HG02840 (cell line): ENCODE data around the gene HERPUD1.
A peak's percentile ranks its signal among the peaks of the same experiment; 100 is the strongest.

ENCODE experiments used
- ATAC-seq: cut with Tn5 transposase; IDR thresholded peaks from one replicate; pipeline ENCODE4 v1.9.1; 2021; ENCODE audit warnings: mild to moderate bottlenecking, moderate library complexity, moderate number of reproducible peaks; ENCODE audit not compliant: unreplicated experiment, low FRiP score

Gene HERPUD1

DNA sequence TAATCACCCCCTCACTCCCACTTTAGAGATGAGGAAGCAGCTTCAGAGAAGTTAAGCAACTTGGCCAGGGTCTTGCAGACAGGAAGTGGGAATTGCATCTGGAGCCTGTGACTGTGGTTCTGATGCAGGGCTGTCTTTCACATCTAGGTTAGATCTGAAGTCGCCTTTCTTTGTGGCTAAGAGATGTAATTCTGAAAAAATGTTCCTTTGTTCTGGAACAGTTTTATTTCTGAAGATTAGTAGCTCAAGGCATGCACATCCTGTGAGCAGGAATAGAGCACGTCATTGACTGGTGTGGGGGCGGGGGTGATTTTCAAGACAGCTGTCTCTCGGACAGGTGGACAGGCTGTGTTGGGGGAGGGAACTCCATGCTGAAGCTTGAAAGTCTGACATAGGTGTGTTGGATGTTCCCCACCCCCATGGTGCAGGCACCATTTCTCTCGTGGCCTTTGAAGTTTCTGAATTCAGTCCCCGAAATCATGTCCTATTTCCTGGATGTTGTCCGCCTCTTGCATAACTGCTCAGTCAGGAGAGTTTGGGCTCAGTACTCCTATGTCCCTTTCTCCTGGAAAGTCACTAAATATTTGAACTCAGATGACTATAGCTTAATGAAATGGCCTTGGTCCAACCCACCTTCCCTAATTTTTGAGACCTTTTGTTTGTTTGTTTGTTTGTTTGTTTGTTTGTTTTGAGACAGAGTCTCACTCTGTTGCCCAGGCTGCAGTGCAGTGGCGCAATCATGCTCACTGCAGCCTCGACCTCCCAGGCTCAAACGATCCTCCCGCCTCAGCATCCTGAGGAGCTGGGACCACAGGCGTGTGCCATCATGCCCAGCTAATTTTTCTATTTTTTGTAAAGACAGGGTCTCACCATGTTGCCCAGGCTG is 21.0 kb upstream of the HERPUD1 start:
- ATAC-seq, result no peak

GRCh38 chr16:56911771-56912571 is 20.0 kb upstream of the HERPUD1 start:
- ATAC-seq, result peak; percentile 51

GRCh38 chr16:56912746-56913708 is 18.9 kb upstream of the HERPUD1 start:
- no peak for ATAC-seq

DNA sequence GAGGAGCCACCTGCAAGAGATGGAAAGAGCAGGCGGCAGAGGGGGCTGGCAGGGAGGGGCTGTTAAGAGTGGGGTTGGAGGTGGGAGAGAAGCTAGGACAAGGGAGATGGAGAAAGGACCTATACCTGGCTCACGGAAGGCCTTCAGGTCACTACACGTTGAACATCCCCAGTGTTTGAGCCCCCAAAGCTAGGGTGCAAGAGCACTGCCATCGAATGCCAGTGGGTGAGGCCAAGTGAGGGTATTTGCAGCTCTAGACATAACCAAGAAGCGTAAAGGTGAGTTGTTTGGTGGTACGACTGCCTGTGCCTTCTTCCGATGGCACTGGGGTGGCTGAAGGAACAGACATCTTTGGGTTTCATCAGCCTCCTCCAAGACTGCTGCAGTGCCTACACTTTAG is 17.0 kb upstream of the HERPUD1 start:
- ATAC-seq, result no peak

DNA sequence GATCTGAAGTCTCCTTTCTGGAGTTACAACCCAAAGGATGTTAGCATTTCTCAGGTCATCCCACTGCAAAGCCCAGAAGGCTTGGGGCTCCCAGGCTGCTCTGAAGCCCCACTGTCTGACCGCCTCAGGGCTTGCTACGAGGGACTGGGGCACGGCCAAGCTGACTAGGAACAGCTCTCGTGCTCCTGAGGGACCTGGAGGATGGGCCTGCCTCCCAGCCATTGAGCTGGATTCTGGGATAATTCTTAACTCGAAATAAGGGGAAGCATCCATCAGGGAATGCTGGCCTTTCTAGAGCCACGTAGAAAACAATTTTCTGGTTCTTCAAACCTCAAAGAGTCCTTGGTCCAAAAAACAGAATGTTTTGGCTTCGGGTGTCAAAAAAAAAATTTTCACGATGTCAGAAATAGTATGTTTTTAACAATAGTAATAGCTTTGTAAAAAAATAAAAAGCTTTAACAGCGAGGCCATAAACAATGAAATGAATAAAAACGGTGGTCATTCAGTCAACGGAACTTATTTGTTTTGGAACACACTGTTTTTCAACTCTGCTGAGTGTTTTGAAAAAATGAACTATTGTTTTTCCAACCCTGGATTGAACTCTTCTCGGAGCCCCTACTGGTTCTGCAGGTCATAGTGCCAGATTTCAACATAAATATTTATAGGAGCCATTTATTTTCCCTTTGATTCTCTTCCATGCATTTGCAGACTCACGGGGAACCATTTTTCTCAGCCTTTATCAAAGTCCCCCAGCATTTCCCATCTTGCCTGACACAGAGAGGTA is 16.4 kb upstream of the HERPUD1 start:
- ATAC-seq, result no peak

DNA sequence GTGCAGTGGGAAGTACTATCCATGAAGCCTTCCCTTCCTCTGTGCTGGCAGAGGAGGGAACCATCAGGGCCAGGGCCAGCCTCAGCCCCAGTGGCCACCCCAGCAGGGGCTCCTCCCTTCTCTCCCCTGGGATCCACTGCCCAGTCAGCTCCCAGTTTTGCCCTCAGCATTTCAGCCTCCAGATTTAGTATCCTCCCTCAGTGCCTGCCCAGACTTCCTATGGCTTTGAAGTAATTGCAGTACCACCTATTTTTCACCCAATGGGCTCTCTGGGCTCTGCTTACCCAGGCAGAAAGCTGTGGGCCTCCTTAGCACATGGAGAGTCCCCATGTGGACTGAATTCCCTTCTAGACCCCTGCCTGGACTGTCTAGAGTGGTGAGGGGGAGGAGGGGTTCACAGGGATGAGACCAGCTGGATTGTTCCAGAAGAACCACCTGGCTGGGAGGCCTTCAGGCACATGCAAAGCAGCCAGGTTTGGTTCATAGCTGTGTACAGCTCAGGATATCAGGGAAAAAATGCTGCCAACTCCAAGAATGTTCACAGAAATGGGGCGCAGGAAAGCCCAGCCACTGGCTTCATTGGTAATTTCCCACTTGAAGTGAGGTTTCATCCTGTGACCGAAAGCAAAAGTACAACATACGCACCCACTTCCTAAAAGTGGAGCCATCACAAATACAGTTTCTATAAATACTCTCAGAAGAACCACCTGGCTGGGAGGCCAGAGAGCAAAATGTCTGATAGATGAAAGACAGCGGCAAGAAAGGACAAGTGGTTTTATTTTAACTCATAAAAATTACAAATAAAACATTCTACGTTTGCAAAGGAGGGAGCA is 15.2 kb upstream of the HERPUD1 start:
- ATAC-seq, result peak; percentile 61

DNA sequence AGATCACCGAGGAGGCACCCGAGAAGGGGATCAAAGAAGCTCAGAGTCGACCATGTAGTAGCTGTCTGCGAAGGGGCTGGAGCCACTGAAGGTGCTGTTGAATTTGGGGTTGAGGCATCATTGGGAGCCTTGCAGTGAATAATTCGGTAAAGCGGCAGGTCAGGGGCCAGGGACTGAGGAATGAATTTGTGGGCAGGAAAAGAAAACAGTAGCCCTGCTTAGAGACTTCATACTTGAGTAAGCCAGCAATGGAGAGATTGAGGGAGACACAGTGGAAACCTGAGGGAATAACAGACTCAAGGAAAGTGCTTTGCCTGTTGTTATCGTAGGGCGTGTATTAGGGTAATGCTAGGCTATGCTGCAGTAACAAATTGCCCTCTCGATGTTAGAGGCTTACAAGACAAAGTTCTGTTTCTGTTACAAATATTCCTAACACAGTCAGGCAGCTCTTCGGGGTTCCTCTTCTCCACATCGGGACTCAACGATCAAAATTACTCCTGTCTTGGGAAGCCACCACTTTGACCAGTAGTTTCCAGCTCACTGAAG is 13.4 kb upstream of the HERPUD1 start:
- ATAC-seq, result no peak

GRCh38 chr16:56919099-56919800 is 12.7 kb upstream of the HERPUD1 start:
- ATAC-seq, result no peak

GRCh38 chr16:56921571-56921970 is 10.4 kb upstream of the HERPUD1 start:
- no peak for ATAC-seq

DNA sequence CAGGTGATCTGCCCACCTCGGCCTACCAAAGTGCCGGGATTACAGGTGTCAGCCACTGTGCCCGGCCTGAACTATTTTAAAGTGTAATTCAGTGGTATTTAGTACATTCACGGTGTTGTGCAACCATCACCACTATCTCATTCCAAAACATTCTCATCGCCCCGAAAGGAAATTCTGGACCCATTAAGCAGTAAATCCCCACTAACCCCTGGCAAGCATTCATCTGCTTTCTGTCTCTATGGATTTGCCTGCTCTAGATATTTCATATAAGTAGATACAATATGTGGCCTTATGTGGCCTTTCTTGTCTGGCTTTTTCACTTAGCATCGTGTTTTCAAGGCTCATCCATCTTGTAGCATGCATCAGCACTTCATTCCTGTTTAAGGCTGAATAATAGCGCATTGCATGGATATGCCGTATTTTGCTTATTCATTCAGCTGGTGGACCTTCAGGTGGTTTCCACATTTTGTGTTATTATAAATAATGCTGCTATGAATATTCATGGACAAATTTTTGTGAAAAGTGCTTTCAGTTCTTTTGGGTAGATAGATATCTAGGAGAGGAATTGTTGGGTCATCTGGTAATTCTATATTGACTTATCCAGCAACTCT is 8.4 kb upstream of the HERPUD1 start:
- no peak for ATAC-seq

DNA sequence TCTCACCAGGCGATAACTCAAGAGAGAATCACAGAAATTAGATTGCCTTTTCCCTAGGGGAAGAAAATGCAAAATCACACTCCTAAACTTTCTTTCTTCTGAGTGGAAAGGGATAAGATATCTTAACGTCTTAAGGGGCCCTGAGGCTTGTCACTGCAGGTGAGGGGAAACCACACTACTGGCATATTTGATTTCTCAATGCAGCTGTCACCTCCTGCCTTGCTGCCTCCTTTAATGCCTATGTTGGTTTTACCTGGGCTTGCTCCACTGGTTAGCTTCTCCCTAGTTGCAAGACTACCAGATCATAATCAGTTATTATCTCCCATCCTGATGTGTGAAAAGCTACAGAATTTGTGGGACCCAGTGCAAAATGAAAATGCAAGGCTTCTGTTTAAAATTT is 4.5 kb upstream of the HERPUD1 start:
- ATAC-seq, result no peak

- ATAC-seq, result no peak
Measured at GRCh38 chr16:56929639-56930038, 2.3 kb upstream of the HERPUD1 start.

DNA sequence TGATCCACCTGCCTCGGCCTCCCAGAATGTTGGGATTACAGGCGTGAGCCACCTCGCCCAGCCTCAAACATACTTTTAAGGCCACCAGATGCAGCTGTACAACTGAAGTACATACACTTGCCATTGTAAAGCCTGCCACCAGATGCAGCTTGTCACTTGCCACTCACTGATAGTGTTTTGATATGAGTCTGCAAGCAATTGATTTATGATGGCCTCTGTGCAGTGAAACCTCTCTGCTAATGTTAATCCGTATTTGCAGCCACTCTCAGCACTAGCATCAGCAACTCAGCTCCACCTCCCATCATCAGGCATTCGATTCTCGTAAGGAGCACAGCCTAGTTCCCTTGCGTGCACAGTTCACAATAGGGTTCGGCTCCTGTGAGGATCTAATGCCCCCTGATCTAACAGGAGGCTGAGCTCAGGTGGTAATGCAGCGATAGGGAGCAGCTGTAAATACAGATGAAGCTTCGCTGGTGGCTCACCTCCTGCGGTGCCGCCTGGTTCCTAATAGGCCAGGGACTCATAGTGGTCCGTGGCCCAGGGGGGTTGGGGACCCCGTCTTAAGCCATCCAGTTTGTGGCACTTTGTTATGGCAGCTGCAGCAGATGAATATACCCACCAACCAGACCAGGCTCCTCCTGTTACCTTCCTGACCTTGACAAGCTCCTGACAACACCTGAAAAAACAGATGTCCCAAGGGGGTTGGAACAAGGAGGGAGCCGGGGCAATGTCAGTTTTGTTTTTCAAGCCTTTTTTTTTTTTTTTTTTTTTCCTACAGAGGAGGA is 1.3 kb upstream of the HERPUD1 start:
- ATAC-seq, result no peak

GRCh38 chr16:56931271-56931891 is 561 bp upstream of the HERPUD1 start:
- peak; percentile 47 for ATAC-seq

DNA sequence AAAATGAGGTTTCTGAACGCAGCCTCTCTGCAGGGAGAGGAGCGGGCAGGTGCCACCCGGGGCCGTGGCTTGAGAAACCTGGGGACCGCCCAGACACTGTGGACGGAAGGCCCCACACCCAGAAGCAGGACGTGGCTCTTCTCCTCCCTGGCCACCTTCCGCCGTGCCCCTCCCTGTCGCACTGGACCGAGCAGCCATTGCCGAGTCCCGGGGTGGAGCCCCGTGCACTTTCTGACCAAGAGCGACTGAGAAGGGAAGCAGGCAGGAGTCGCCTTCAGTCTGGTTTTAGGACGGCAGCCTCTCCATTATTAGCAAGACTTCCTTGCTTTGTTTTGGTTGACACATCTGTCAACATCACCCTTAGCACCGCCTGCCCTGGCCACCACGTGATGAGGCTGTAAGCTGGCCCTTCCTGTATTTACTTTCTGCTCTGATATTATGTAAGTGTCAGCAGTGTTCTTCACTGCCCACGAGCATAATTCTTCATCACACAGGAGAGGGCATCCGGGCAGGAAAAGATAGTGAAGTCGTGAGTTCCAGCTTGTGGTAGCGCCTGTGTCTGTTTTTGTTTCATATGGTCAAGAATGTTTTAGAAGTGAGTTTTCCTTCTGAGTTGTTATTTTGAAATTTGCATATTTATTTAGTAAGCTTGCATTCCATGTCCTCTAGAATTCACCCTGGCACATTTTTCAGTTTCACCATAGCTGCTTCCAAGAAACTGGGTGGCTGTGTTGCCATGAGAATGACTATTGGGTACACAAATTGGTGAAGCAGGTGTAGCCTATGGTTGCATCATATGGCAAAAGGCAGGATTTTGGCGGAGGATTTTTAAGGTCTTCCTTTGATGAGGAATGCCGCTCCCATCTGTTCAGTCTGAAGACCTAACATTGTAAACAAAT is 1.0 kb downstream of the HERPUD1 start:
- no peak for ATAC-seq
